Lung (tissue), 12 donors: ENCODE data around the gene KCNG2. TPM values are rescaled to one million over a fixed set of nuclear protein-coding genes. Genes with fewer than 3 reads are reported as not detected.

Source experiments
- ATAC-seq: fragments of 200-7000 bp; cut with Tn5 transposase; one replicate; pipeline ENCODE4 v1.9.1; 2020; ENCODE audit warnings: moderate number of reproducible peaks; ENCODE audit not compliant: insufficient read depth, low FRiP score
- DNase-seq, 3 donors: peaks; one replicate each; pipeline ENCODE4 v3.0.0-alpha.2; 2013 to 2017
- H3K27ac ChIP-seq, 2 donors: one replicate each; pipeline ENCODE4 v1.5.1; 2013; ENCODE audit warnings: mild to moderate bottlenecking in 2 of 2, moderate library complexity in 2 of 2, control low read depth in 1 of 2, inconsistent platforms in 1 of 2, low read depth in 1 of 2, low read length in 1 of 2
- H3K27me3 ChIP-seq, 3 donors: one replicate each; pipeline ENCODE4 v1.5.1; 2013; ENCODE audit warnings: low read length in 2 of 3; ENCODE audit not compliant: control insufficient read depth in 3 of 3, insufficient read depth in 3 of 3
- H3K36me3 ChIP-seq, 4 donors: one replicate each; pipeline ENCODE4 v1.5.1; 2013; ENCODE audit warnings: low read length in 4 of 4, mild to moderate bottlenecking in 1 of 4, moderate library complexity in 1 of 4; ENCODE audit not compliant: control insufficient read depth in 4 of 4, insufficient read depth in 4 of 4
- H3K4me1 ChIP-seq, 5 donors: one replicate each; pipeline ENCODE4 v1.5.1; 2013; ENCODE audit warnings: low read length in 5 of 5, mild to moderate bottlenecking in 2 of 5, moderate library complexity in 1 of 5; ENCODE audit not compliant: control insufficient read depth in 5 of 5, insufficient read depth in 5 of 5
- H3K4me3 ChIP-seq: one replicate; pipeline ENCODE4 v1.5.1; 2013; ENCODE audit warnings: mild to moderate bottlenecking, control low read depth, moderate library complexity
- H3K9ac ChIP-seq, 2 donors: one replicate each; pipeline ENCODE4 v1.5.1; 2013; ENCODE audit warnings: low read length in 2 of 2, control low read depth in 1 of 2; ENCODE audit not compliant: insufficient read depth in 1 of 2
- H3K9me3 ChIP-seq, 4 donors: one replicate each; pipeline ENCODE4 v1.5.1; 2013; ENCODE audit warnings: low read length in 3 of 4, mild to moderate bottlenecking in 1 of 4, moderate library complexity in 1 of 4; ENCODE audit not compliant: control insufficient read depth in 4 of 4, insufficient read depth in 3 of 4
- WGBS, 2 donors: extraction: QIAGEN DNeasy Blood & Tissue Kit; methylation state at CpG; one replicate each; pipeline ENCODE4 v1.1.7; 2013; 5-methylcytosine and 5-hydroxymethylcytosine counted together
- polyA plus RNA-seq, 2 donors: library from polyadenylated mRNA; stranded (reverse); fragments of 200-250 nt; gene quantifications; one replicate each; pipeline ENCODE4 v1.2.1, GENCODE V29; 2013
- total RNA-seq, 2 donors: library from RNA; depleted of rRNA in 1 of 2; stranded (reverse); fragments of >200 nt in 1 of 2; gene quantifications; one replicate each; pipeline ENCODE4 v1.2.1, GENCODE V29; 2014 to 2021
- TF ChIP-seq, protein P1 (sequence below): IDR thresholded peaks from 2 replicates; pipeline ENCODE4 v1.5.1; 2012; ENCODE audit warnings: mild to moderate bottlenecking; ENCODE audit errors: control extremely low read depth, extremely low read depth
- donor health status: control.
- donor health status: control.
- donor health status: Bipolar disorder and iron deficiency.
- donor health status: healthy.
- donor health status: DM: yes; HTN: yes; CAD: no.

Gene KCNG2
- total and polyA plus RNA-seq, 4 donors = 0.16 to 1.8 (median 1.2) TPM

GRCh38 chr18:79825913-79826312 lies 28.2 kb downstream of the KCNG2 start:
- no peak for ATAC-seq
- no peak for DNase-seq
- H3K36me3 ChIP-seq = no peaks in the 10 kb centered on the region
- H3K4me3 ChIP-seq = no peak overlapping the region
- no peaks in the 10 kb centered on the region for H3K9me3 ChIP-seq
- no peaks in the 10 kb centered on the region for H3K27me3 ChIP-seq
- no peak overlapping the region for H3K9ac ChIP-seq
- WGBS, 2 donors = 68 to 77% methylated on average over 25 to 26 of the region's 26 CpGs
- peaks cover 0 to 6% (median 0%) of the 10 kb centered on the region in 5 donors for H3K4me1 ChIP-seq
- no peak overlapping the region for H3K27ac ChIP-seq
- TF ChIP-seq, protein P1, sequence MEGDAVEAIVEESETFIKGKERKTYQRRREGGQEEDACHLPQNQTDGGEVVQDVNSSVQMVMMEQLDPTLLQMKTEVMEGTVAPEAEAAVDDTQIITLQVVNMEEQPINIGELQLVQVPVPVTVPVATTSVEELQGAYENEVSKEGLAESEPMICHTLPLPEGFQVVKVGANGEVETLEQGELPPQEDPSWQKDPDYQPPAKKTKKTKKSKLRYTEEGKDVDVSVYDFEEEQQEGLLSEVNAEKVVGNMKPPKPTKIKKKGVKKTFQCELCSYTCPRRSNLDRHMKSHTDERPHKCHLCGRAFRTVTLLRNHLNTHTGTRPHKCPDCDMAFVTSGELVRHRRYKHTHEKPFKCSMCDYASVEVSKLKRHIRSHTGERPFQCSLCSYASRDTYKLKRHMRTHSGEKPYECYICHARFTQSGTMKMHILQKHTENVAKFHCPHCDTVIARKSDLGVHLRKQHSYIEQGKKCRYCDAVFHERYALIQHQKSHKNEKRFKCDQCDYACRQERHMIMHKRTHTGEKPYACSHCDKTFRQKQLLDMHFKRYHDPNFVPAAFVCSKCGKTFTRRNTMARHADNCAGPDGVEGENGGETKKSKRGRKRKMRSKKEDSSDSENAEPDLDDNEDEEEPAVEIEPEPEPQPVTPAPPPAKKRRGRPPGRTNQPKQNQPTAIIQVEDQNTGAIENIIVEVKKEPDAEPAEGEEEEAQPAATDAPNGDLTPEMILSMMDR = no peak

GRCh38 chr18:79826966-79827365 lies 29.2 kb downstream of the KCNG2 start:
- WGBS, 2 donors = 92 to 95% methylated on average over 18 of the region's 18 CpGs
- Histone ChIP-seq H3K27ac (no peak overlapping the region), H3K27me3 (no peaks in the 10 kb centered on the region), H3K36me3 (no peaks in the 10 kb centered on the region), H3K4me1 (peaks cover 0 to 6% (median 0%) of the 10 kb centered on the region in 5 donors), H3K9ac (no peak overlapping the region), H3K4me3 (no peak overlapping the region), H3K9me3 (peaks cover 0 to 2% (median 0%) of the 10 kb centered on the region in 4 donors)
- DNase-seq (no peak), ATAC-seq (no peak)
- TF ChIP-seq, protein P1 = no peak

GRCh38 chr18:79828258-79828657 lies 30.5 kb downstream of the KCNG2 start:
- Histone ChIP-seq H3K27me3 (no peaks in the 10 kb centered on the region), H3K9me3 (peaks cover 0 to 2% (median 0%) of the 10 kb centered on the region in 4 donors), H3K4me3 (no peak overlapping the region), H3K4me1 (peaks cover 0 to 2% (median 0%) of the 10 kb centered on the region in 5 donors), H3K36me3 (no peaks in the 10 kb centered on the region), H3K9ac (no peak overlapping the region), H3K27ac (no peak overlapping the region)
- WGBS, 2 donors = 92 to 93% methylated on average over 5 of the region's 5 CpGs
- TF ChIP-seq, protein P1 = no peak
- ATAC-seq = no peak
- no peak for DNase-seq

DNA sequence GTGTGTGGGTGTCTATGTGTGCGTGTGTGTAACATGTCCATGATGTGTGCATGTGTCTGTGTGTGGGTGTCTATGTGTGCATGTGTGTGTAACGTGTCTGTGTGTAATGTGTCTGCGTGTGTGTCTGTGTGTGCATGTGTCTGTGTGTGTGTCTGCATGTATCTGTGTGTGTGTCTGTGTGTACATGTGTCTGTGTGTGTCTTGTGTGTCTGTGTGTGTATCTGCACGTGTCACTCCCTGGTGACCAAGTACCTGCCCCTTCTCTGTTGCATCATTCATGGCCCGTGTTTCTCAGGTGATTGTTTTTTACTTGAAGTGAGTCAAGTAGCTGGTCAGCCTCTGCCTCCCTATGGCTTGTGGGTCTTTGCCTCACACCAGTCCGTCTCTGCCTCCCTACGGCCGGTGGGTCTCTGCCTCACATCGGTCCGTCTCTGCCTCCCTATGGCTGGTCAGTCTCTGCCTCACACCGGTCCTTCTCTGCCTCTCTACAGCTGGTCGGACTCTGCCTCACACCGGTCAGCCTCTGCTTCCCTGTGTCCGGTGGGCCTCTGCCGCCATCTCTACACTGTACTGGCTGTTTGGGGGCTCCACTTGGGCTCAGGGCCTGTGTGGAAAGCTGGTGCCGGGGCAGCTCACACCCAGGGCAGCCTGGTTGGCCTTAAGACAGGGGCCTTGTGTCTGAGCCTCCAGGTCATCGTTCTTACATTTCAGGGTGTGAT lies 31.6 kb downstream of the KCNG2 start:
- 91 to 93% methylated on average over 17 of the region's 17 CpGs for WGBS, 2 donors
- Histone ChIP-seq H3K9ac (no peak overlapping the region), H3K4me1 (peaks cover 0 to 2% (median 0%) of the 10 kb centered on the region in 5 donors), H3K9me3 (peaks cover 0 to 2% (median 0%) of the 10 kb centered on the region in 4 donors), H3K36me3 (no peaks in the 10 kb centered on the region), H3K27me3 (no peaks in the 10 kb centered on the region), H3K27ac (no peak overlapping the region), H3K4me3 (no peak overlapping the region)
- DNase-seq (no peak), ATAC-seq (no peak)
- TF ChIP-seq, protein P1 = no peak
